NCI-H345 (cell line): Measurements from ENCODE around the gene EAF1.
"Not testable (repeated sequence)": the region's sequence is repeated elsewhere in the genome, so short reads cannot be mapped to it uniquely, and the experiment has no call there.

Experiments
- DNase-seq: peaks from one replicate; lab custom pipeline; 2025; lab: John Stamatoyannopoulos, UW

EAF1 gene

DNA sequence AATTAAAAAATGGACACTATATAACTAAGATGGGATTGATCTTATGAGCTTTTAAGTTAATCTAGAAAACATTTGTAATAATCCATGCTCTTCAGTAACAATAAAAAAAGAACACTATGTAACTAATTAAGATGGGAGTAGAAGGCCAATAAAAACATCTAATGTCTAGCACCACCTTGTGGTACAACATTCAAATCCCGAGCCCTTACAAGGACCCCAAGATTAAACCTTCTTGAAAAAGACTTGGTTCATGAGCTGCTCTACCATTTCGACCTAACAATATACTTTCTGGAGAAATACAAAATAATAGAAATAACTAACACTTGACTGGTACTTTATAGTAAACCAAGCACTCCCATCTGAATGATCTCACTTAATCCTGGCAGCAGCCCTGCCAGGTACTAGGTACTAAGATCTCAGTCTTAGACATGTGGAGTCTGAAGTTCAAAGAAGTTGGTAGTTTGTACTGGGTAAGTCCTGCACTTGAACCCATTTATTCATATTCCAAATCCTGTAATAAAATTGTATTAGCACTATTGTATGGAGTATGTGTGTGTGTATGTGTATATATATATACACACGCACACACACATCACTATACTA, 21.8 kb upstream of the EAF1 start:
- DNase-seq, result peak; percentile 17

DNA sequence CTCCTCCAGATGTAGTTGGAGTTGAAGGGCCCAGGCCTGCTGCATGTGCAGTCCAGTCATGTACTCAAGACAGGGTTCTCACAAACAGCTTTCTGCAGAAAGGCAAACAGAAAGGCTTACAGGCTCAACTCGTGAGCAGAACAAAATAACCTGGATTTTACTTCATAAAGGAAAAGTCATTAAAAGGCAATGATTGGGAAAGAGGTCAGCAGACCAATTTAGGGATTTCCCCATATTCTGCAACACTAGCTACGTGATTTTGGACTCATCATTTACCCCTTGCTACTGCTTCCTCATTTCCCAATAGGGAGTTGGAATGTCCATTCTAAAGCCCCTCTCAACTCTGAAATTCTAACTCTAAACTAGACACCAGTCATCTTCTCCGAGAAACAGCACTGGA, 18.2 kb upstream of the EAF1 start:
- DNase-seq, result no peak

DNA sequence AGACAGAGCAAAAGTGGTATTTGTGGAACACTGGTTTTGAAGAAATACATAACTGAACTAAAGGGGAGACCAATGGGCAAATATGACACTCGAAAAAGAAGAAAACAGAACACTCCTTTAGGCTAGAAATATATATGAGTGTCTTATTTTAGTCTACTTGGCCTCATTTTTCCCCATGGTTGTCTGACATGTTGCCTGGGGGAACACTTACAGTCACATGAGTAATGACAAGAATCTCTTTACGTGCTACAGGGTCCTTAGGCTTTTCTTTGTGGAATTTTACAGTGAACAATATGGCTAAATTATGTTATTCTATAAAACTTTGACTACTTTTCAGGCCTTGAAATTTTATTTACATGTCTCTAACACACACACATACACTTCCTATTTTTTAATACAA, 17.6 kb upstream of the EAF1 start:
- no peak for DNase-seq

DNA sequence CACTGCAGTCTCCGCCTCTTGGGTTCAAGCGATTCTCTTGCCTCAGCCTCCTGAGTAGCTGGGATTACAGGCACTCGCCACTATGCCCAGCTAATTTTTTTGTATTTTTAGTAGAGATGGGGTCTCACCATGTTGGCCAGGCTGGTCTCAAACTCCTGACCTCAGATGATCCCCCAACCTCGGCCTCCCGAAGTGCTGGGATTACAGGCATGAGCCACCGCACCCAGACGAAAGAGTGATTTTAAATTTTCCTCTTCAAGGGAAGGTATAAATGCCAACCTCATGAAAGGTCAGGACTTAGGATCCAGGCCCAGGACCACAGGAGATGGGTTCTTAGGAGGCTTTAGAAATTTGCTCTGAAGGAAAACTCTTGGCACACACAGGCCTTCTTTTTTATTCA, 16.4 kb upstream of the EAF1 start:
- DNase-seq, result not testable (repeated sequence)

DNA sequence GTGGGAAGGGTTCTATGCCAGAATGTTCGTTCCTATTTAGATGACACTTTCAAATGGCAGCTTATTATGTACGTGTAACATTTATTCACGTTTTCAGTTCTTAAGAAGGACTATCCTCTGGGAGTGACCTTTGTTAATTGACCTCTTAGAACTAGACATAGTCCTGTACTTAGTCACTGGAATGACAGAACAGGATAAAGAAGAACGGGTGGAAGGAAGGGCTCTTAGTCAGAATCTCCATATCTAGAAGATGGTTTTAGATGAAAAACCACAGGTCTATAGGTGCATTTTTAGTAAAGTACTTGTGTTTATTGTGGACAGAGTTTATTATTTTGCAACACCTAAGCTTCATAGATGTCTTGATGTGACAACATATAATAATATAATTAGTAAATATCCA, 6.5 kb upstream of the EAF1 start:
- DNase-seq, result no peak

DNA sequence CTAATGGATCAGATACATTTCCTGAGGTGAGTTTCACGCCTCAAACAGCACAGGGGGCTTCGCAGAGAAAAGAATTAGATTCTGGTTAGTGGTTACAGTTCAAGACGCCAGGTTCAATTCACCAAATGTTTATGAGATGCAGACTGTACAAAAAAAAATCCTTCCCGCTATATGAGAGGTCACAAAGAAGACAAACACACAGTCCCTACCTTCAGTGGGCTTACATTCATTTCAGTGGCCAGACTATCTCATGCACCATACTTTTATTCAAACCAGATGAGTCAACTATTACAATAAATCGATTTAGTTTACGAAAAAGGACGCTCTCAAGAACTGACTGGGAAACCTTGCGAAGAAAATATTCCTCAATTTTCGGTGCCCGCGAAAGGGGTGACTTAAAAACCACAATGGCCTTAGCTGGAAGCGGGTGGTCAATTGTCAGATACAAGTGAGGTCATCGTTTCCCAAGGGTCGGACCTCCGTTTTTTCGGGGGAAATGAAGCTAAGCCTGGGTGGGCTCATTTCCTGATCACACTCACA, 749 bp upstream of the EAF1 start:
- DNase-seq, result no peak

DNA sequence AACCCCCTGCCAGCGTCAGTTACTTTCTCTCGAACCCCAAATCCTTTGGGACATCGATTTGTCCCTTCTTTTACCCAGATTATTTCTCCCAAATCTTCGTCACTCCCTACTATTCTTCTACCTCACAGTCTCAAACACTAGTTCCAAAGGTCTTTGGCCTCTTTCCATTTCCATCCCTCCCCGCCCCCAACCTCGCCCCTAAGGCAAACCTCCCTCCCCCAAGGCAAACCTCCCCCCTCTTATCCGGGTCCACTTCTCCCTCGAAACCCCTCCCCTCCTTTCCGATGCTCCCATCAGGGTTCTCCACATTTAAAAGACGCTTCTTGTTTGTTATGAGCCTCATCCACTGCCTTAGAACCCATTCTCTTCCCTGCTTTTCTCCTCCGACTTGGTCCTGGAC, 583 bp downstream of the EAF1 start:
- no peak for DNase-seq

DNA sequence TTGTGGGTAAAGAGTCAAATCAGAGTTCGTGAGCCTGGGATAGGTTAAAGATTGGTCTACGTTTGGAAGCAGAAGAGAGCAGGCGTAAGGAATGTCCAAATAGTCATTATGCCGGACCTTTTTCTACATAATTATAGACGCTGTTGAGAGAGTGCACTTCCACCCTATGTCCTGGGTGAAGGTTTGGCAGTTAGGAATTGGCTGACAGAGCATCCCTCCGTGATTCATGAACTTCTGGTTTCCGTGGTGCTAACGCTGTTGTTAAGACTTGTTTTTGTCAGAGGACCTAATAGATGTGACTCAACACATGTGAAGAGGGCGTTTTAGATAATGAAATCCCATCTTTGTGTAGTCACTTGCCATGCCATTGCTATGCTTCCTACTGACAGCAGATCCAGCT, 1.1 kb downstream of the EAF1 start:
- no peak for DNase-seq

DNA sequence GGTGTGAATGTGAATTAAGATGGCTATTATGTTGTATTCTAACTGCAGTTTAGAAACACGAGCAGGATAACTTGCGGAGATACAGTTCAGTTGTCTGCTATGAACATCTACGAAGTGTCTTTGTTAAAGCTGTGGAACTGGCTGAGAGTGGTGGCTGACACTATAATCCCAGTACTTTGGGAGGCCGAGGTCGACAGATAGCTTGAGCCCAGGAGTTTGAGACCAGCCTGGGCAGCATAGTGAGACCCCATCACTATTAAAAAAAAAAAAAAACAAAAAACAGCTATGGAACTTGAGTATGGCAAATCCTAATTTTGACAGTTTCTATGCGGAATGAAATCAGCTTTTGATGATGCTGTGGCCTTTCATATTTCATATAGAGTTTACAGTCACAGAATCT, 1.7 kb downstream of the EAF1 start:
- DNase-seq, result no peak

DNA sequence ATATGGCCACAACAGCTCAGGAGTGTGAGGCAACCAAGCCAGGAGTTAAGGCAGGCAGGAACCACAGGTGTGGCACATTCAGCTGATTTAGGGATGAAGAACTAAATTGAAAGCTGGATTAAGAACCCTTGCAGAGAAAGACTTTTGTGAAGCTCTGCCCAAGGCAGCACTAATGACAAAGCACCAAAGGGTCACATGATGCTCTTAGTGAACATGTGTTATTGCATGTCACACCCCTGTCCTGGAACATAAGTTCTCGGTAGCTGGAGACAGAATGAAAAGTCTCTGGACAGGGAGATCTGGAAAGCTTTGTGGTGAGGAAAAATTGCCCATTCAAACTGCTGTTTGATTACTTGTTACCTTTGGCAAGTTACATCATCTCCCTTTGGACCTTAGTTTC, 3.2 kb downstream of the EAF1 start:
- DNase-seq, result no peak

DNA sequence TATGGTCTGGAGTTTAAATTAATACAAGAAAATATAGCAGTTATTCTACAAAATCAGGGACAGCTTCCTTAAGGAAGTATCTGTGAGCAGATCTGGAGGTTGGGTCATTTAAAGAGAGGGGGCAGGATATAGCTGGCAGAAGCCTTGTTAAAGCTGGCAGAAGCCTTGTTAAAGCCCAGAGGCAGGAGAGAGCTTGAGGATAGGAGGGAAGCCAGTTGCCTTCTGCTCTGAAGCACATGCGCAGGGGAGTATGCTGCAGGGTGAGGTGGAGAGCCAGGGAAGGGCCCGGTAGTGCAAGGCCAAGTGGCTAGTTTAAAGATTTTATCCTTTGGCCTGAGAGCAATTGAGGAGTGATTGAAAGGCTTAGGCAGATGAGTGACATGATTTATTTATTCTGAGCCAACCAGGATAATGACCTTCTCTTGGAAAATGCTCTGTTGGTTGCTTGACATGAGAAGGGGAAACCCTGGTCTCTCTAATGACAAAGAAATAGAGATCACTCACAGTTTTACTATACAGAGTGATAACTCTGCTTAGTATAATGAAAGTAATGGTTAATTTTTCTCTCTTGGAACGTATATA, 3.9 kb downstream of the EAF1 start:
- no peak for DNase-seq

DNA sequence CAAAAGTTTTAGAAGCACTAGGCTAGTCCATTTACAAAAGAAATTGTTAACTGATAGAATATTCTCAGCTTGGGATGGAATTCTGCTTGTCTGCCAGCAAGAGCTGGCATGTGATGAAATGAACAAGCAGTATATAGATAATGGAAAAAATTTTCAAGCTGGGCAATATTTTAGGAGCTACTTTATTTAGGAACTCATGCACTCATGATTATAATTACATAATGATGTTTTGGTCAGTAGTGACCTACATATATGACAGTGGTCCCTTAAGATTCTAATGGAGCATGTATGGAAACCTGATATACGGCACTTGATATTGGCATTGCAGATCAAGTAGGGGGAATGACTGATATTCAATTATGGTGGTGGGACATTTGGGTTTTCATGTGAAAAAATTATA, 6.1 kb downstream of the EAF1 start:
- DNase-seq, result no peak

DNA sequence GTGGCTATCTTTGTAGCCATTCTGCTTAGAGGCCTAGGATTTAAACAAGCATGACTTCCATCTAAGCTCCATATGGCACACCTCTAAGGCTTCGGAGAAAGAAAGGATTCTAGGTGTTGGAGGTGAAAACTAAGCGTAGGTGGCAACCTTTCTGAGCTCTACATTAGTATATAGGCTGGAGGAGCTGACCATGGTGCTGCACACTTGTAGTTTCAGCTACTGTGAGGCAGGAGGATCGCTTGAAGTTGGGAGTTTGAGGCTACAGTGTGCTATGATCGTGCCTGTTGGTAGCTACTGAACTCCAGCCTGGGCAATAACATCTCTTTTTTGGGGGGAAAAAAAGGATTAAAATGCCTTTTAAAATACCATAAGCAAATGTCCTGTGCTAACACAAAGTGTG, 7.4 kb downstream of the EAF1 start:
- no peak for DNase-seq

DNA sequence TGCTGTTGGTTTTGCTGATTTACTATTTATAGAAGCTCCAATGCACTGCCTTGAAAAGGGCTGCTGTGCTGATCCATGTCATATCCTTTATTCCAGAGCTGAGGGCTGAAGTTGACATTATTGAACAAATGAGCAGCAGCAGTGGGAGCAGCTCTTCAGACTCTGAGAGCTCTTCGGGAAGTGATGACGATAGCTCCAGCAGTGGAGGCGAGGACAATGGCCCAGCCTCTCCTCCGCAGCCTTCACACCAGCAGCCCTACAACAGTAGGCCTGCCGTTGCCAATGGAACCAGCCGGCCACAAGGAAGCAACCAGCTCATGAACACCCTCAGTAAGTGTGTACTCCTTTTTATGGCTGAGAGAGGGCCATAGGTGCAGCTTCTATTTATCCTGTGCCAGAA, 8.8 kb downstream of the EAF1 start:
- DNase-seq, result no peak

DNA sequence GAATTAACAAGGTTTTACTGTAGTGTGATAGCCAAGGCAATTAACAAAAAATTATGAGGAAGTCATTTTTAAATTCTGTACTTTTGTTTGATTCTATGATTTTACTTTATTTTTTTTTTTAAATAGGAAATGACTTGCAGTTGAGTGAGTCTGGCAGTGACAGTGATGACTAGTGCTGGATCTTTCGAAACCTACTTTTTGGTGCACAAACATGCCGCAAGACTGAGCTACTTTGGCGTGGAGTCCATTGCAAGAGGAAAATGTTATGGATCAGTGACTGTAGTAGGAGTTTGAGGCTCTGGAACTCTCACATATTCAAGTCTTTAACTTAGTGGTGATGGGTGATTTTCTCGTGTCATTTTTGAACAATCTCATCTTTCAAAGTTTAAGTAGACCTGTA, 11.6 kb downstream of the EAF1 start:
- DNase-seq, result no peak

DNA sequence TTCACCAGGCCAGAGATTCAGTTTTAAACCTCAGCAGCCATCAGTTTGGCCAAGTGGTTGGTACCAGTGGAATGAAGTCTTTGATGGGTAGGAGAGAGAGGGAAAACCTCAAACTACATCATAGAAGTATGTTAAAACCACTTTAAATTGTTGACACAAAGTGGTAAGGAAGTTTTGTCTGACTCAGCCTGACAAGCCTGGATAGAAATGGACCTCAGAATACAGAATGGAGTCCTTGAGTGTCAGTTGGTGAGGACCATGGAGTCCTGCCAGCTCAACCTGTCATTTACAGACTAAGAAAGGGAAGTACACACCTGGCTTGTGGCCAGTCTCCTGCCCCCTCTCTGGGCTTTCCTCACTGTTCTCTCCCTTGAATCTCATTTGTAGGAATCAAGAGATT, 12.1 kb downstream of the EAF1 start:
- DNase-seq, result no peak

DNA sequence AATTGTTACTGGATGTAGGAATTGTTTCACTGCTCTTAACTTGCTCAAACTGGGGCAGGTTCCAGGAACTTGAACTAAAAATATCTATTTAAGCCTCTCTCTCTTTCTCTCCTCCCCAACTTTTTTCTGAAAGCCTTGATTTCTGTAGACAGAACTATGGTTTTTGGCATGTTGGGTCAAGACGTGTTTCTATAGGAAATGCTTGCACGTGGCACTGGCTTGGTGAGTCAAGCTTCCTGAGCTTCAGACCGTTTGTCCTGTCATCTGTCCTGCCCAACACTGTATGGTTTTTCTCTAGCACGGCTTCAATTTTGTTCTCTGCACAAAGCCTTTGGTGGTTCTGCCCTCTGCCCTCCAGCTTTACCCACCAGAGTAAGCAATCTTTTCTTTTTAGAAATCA, 13.5 kb downstream of the EAF1 start:
- DNase-seq, result no peak

DNA sequence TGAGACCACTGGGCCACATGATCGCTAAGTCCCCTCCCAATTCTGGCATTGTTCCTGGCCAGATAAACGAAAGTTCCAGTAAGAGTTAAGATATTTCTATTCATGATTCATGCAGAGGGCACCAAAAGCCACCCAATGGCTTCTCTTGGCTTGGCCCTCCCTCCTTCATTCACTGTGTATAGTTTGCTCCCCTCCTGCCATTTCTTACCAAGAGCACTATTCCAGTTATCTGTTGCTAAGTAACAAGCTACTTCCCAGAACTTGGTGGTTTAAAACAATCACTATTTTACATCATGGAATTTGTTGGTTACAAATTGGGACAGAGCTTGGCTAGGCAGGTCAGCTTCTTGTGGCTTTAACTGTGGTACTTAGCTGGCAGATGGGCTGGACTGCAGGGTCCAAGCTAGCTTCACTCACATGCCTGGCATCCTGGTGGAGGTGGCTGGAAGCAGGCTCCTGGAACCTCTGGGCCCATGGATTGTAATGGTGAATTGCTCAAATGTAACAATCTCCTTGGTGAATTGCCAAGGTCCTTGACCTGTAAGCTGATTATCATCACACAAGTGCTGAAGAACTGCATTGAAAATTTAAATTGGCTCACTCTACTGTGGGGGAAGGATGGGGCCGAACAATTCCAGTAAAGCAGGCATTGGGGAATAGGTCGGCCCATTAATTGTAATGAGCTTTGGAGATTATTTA, 16.6 kb downstream of the EAF1 start:
- no peak for DNase-seq

DNA sequence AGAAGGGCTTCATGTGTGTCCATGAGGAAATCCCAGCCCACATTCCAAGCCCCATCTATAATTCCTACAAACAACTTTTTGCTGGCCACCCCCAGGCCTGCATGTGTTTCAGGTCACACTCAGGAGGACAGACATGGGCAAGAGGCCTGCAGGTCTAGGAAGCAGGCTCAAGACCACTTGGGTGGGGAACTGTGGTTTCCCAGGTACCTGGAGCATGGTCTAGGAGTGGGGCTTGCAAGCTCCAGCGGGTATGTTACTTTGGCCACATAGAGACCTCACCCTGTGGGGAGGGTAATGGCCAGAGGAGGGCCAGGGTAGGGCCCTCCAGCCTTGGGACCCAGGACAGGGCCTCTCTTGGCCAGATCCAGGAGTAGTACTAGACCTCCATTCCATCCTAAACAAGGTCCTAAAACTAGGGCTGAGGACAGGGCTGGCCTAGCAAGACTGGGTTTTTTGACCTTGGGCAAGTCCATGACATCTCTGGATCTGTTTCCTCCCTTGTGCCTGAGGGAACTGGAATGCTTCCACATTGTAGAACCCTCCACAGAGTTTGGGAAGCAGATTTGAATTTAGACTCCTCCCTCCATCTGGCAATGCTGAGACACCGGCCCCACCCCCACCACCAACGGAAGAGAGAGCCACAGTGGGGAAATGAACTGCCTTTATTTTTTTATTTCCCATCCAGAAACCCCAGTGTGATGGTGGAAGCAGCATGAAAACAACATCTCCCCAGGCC, 22.3 kb downstream of the EAF1 start:
- DNase-seq, result no peak

DNA sequence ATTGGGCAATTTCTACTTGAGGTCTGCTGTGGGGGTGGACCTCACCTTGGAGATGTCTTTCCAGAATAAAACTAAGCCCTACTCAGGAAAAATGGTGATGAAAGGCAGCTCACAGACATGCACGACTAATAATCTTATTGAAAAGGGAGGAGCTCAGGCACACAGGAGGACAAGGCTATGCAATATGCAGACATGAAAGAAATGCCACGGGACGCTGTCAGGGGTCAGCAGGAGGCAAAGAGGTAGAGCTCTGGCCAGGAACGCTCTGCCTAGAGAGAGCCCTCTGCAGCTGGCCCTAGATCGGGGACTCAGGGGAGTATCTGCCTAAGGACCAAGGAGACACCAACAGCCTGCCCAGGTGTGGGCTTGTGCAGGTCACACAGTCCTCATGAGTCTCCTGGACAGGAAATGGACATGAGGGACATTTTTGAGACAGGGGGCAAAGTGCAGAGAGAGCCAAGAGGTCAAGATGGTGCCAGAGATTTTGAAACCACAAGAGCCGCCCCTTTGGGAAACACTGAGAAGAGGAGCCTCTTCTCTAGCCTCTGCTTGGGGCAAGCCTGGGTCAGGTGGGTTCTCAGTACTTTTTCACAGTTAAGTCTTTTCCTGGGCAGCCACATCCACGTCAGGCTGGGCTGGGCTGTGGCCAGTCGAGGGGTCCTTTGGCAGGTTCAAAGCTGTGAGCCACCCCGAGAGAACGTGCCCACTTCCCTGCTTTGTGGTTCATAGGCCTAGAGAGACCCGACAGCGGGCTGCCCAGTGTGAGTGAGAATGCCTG, 23.2 kb downstream of the EAF1 start:
- DNase-seq, result no peak

DNA sequence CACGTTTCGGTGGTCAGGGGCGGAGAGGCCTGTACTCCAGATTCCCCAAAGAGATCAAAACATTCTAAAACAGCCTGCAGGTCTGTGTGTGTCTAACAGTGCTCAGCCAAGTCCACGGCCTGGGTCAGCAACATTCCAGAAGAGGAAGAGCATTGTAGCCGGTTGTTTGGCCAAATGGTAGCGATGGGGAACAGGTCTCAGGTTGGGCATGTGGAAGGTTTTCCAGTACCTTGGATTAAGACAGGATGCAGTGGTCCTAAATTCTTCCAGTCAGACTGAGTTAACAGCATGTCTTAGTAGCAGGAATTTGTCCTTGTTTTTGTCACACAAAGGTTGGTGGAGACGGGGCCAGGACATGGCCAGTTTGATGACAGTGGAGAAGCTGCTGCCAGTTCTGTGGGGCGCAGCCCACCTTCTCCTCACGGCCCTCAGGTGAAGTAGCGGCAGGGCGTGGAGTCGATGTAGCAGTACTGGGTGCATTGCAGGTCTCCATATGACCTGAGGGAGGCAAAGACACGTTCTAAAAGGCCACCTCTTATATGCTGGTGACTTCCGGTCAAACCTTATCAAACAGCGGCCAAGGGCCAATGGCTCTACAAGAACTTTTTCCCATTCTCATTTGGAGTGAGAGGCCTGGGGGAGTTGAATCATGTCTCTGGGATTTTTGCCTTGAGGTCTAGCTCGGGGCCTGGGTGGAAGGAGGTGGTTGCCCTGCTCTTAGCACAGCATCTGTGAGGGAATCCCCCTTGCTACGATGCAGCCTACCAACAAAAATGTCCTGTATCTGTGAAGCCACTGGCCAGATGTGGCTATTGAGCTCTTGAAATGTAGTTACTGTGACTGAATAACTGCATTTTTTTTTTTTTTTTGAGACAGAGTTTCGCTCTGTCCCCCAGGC, 24.1 kb downstream of the EAF1 start:
- no peak for DNase-seq
